H9 (cell line): ENCODE measurements around the gene BEND5. TPM values are rescaled to one million over a fixed set of nuclear protein-coding genes. Genes with fewer than 3 reads are reported as not detected.

ENCODE experiments used
- DNase-seq: peaks from one replicate; pipeline ENCODE4 v3.0.0-alpha.2; 2017
- H2AFZ ChIP-seq: one replicate; pipeline ENCODE4 v1.6.1; 2013; ENCODE audit warnings: mild to moderate bottlenecking, low read length, control low read depth, moderate library complexity
- H2AK5ac ChIP-seq: 2 replicates; pipeline ENCODE4 v1.6.1; 2013; ENCODE audit warnings: low read length, control low read depth, mixed read lengths; ENCODE audit not compliant: insufficient read length
- H2BK120ac ChIP-seq: one replicate; pipeline ENCODE4 v1.6.1; 2013; ENCODE audit warnings: low read depth, mild to moderate bottlenecking, low read length, control low read depth, inconsistent platforms; ENCODE audit not compliant: poor library complexity, severe bottlenecking
- H2BK12ac ChIP-seq: 2 replicates; pipeline ENCODE4 v1.6.1; 2013; ENCODE audit warnings: low read length, control low read depth, mixed read lengths, low read depth; ENCODE audit not compliant: insufficient read length
- H2BK15ac ChIP-seq: 2 replicates; pipeline ENCODE4 v1.6.1; 2013; ENCODE audit warnings: low read depth, low read length, control low read depth
- H2BK20ac ChIP-seq: one replicate; pipeline ENCODE4 v1.6.1; 2013; ENCODE audit warnings: low read depth, mild to moderate bottlenecking, low read length, control low read depth, inconsistent platforms; ENCODE audit not compliant: poor library complexity, severe bottlenecking
- H2BK5ac ChIP-seq: 2 replicates; pipeline ENCODE4 v1.6.1; 2013; ENCODE audit warnings: low read length, control low read depth, mixed read lengths; ENCODE audit not compliant: insufficient read length
- H3K14ac ChIP-seq: 2 replicates; pipeline ENCODE4 v1.6.1; 2013; ENCODE audit warnings: low read length, control low read depth; ENCODE audit not compliant: insufficient read depth
- H3K18ac ChIP-seq: 2 replicates; pipeline ENCODE4 v1.6.1; 2013; ENCODE audit warnings: low read depth, mild to moderate bottlenecking, mixed read lengths, low read length, control low read depth; ENCODE audit not compliant: insufficient read length
- H3K23ac ChIP-seq: 2 replicates; pipeline ENCODE4 v1.6.1; 2013; ENCODE audit warnings: low read length, control low read depth, mixed read lengths, low read depth; ENCODE audit not compliant: insufficient read length
- H3K23me2 ChIP-seq: 2 replicates; pipeline ENCODE4 v1.6.1; 2013; ENCODE audit warnings: low read depth, mild to moderate bottlenecking, mixed read lengths, low read length, control low read depth; ENCODE audit not compliant: insufficient read length, poor library complexity, severe bottlenecking
- H3K27ac ChIP-seq: 2 replicates; pipeline ENCODE4 v1.5.1; 2013; ENCODE audit warnings: low read length, control low read depth, mixed read lengths, low read depth; ENCODE audit not compliant: insufficient read length
- H3K27me3 ChIP-seq: 2 replicates; pipeline ENCODE4 v1.6.1; 2013; ENCODE audit warnings: low read length, control low read depth, inconsistent platforms; ENCODE audit not compliant: insufficient read depth
- H3K4ac ChIP-seq: 2 replicates; pipeline ENCODE4 v1.6.1; 2013; ENCODE audit warnings: low read depth, mild to moderate bottlenecking, control low read depth, inconsistent platforms, low read length, moderate library complexity
- H3K4me1 ChIP-seq: 2 replicates; pipeline ENCODE4 v1.6.1; 2013; ENCODE audit warnings: low read length, control low read depth, inconsistent platforms; ENCODE audit not compliant: insufficient read depth
- H3K4me2 ChIP-seq: 2 replicates; pipeline ENCODE4 v1.6.1; 2013; ENCODE audit warnings: low read length, control low read depth, mixed read lengths; ENCODE audit not compliant: insufficient read length, insufficient read depth
- H3K56ac ChIP-seq: 2 replicates; pipeline ENCODE4 v1.6.1; 2013; ENCODE audit warnings: low read depth, mild to moderate bottlenecking, mixed read lengths, low read length, control low read depth; ENCODE audit not compliant: insufficient read length
- H3K79me1 ChIP-seq: 2 replicates; pipeline ENCODE4 v1.6.1; 2013; ENCODE audit warnings: low read depth, mild to moderate bottlenecking, moderate library complexity, low read length, control low read depth, inconsistent platforms; ENCODE audit not compliant: insufficient read depth, poor library complexity, severe bottlenecking
- H3K79me2 ChIP-seq: 2 replicates; pipeline ENCODE4 v1.6.1; 2013; ENCODE audit warnings: low read length, control low read depth, inconsistent platforms; ENCODE audit not compliant: insufficient read depth
- H3K9ac ChIP-seq: 2 replicates; pipeline ENCODE4 v1.6.1; 2013; ENCODE audit warnings: low read length, control low read depth, mixed read lengths; ENCODE audit not compliant: insufficient read length; ENCODE audit errors: extremely low read depth
- H3K9me3 ChIP-seq: one replicate; pipeline ENCODE4 v1.6.1; 2013; ENCODE audit warnings: low read depth, low read length, inconsistent platforms; ENCODE audit not compliant: control insufficient read depth
- H3T11ph ChIP-seq: one replicate; pipeline ENCODE4 v1.6.1; 2013; ENCODE audit warnings: mild to moderate bottlenecking, low read length, control low read depth, inconsistent platforms
- H4K20me1 ChIP-seq: one replicate; pipeline ENCODE4 v1.6.1; 2013; ENCODE audit not compliant: control insufficient read depth, insufficient read length, insufficient read depth
- H4K5ac ChIP-seq: 2 replicates; pipeline ENCODE4 v1.6.1; 2013; ENCODE audit warnings: low read depth, mild to moderate bottlenecking, mixed read lengths, low read length, control low read depth; ENCODE audit not compliant: insufficient read length
- H4K8ac ChIP-seq: replicated peaks from 2 replicates; pipeline ENCODE4 v1.6.1; 2013; ENCODE audit warnings: low read length, control low read depth, mixed read lengths, low read depth; ENCODE audit not compliant: insufficient read length
- H4K91ac ChIP-seq: 2 replicates; pipeline ENCODE4 v1.6.1; 2013; ENCODE audit warnings: low read depth, mild to moderate bottlenecking, moderate library complexity, mixed read lengths, low read length, control low read depth; ENCODE audit not compliant: insufficient read length
- H3K27ac Mint-ChIP-seq, 3 experiments: 2 replicates in 2 of 3; 3 replicates in 1 of 3; pipeline ENCODE4 v1.8.0; 2020 to 2021; ENCODE audit warnings: mixed read lengths in 3 of 3, mild to moderate bottlenecking in 1 of 3, moderate library complexity in 1 of 3
- H3K27me3 Mint-ChIP-seq: 2 replicates; pipeline ENCODE4 v1.8.0; 2021; ENCODE audit warnings: low read depth, mild to moderate bottlenecking, moderate library complexity, mixed read lengths
- H3K36me3 Mint-ChIP-seq, 3 experiments: 2 replicates in 2 of 3; 3 replicates in 1 of 3; pipeline ENCODE4 v1.8.0; 2020 to 2021; ENCODE audit warnings: low read depth in 3 of 3, mixed read lengths in 3 of 3; ENCODE audit not compliant: insufficient read depth in 1 of 3
- H3K4me1 Mint-ChIP-seq, 2 experiments: 2 replicates each; pipeline ENCODE4 v1.8.0; 2020; ENCODE audit warnings: mixed read lengths in 2 of 2
- H3K4me3 Mint-ChIP-seq, 2 experiments: 2 replicates in 1 of 2; 3 replicates in 1 of 2; pipeline ENCODE4 v1.8.0; 2020 to 2021; ENCODE audit warnings: mild to moderate bottlenecking in 2 of 2, mixed read lengths in 2 of 2, moderate library complexity in 1 of 2
- H3K9me3 Mint-ChIP-seq, 2 experiments: 2 replicates in 1 of 2; 3 replicates in 1 of 2; pipeline ENCODE4 v1.8.0; 2020; ENCODE audit warnings: mild to moderate bottlenecking in 2 of 2, mixed read lengths in 2 of 2, moderate library complexity in 1 of 2
- WGBS: extraction: QIAGEN DNeasy Blood & Tissue Kit; methylation state at CpG from one replicate; pipeline ENCODE4 v1.1.7; 2013; ENCODE audit warnings: missing lambda C conversion rate, low lambda C conversion rate, mixed read lengths; ENCODE audit not compliant: insufficient read length; ENCODE audit errors: extremely low coverage; 5-methylcytosine and 5-hydroxymethylcytosine counted together
- total RNA-seq: library from RNA; stranded (reverse); gene quantifications from 2 replicates; pipeline ENCODE4 v1.2.1, GENCODE V29; 2021
- TF ChIP-seq, protein P1 (sequence below): fragments of 200-600 bp; sonication (generic); conservative IDR thresholded peaks from 3 replicates; pipeline ENCODE4 v1.8.0; 2021; ENCODE audit warnings: antibody characterized with exemption, mild to moderate bottlenecking

The BEND5 gene
- total RNA-seq, 1 experiment from 2014 or later = 4.8 TPM

DNA sequence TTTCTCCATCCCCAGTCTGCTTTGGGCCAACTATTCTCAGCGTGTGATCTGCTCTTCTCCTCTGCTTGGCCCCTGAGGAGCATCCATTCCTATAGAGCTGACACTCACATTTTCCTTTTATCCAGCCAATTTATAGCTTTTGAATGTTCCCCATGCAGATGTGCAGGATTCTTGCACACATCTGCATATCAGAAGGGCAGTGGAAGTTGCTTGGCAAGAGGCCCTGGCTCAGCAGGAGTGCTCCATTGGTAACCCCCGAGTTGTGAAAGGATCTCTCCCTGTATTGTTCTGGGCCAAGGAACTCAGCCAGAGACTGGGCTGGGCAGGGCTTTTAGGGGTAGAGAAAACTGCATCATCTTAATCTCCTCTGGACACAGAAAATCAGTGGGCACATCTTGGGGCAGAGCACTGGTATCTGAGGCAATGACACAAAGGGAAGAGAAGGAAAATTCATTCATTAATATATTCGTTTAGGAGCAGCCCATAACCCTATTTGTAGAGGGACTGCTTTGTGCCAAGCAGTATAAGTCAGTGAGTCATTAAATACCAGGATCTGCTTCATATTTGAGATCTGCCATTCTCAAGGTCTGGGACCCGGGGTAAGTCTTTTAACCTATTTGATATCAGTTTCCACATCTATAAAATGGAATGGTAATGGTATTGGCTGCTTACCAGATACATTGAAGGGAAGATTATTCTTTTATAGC, 31.0 kb upstream of the BEND5 start:
- no CpG with 5 or more reads among the region's 4 CpGs for WGBS
- no peak overlapping the region for H4K8ac ChIP-seq
- no peak overlapping the region for H3K27ac ChIP-seq
- no peaks in the 10 kb centered on the region for H3K79me2 ChIP-seq
- H3K14ac ChIP-seq = no peak overlapping the region
- H2AFZ ChIP-seq = no peak overlapping the region
- H3K27me3 Mint-ChIP-seq = peaks cover 8% of the 10 kb centered on the region
- no peak overlapping the region for H3K18ac ChIP-seq
- DNase-seq = no peak
- no peak overlapping the region for H3T11ph ChIP-seq
- no peak overlapping the region for H3K56ac ChIP-seq
- no peaks in the 10 kb centered on the region for H3K79me1 ChIP-seq
- TF ChIP-seq, protein P1, sequence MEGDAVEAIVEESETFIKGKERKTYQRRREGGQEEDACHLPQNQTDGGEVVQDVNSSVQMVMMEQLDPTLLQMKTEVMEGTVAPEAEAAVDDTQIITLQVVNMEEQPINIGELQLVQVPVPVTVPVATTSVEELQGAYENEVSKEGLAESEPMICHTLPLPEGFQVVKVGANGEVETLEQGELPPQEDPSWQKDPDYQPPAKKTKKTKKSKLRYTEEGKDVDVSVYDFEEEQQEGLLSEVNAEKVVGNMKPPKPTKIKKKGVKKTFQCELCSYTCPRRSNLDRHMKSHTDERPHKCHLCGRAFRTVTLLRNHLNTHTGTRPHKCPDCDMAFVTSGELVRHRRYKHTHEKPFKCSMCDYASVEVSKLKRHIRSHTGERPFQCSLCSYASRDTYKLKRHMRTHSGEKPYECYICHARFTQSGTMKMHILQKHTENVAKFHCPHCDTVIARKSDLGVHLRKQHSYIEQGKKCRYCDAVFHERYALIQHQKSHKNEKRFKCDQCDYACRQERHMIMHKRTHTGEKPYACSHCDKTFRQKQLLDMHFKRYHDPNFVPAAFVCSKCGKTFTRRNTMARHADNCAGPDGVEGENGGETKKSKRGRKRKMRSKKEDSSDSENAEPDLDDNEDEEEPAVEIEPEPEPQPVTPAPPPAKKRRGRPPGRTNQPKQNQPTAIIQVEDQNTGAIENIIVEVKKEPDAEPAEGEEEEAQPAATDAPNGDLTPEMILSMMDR = no peak
- no peak overlapping the region for H3K27ac Mint-ChIP-seq
- H4K5ac ChIP-seq = no peak overlapping the region
- H3K27me3 ChIP-seq = no peaks in the 10 kb centered on the region
- no peaks in the 10 kb centered on the region for H4K20me1 ChIP-seq
- H3K4me1 ChIP-seq = peaks cover 3% of the 10 kb centered on the region; the same call in 1 of the 2 replicates
- H3K9me3 Mint-ChIP-seq = peaks cover 0 to 5% of the 10 kb centered on the region in 2 experiments; a peak in 1 of 5 replicates
- no peak overlapping the region for H3K23ac ChIP-seq
- H3K36me3 Mint-ChIP-seq = no peaks in the 10 kb centered on the region; a peak in 1 of 7 replicates
- no peak overlapping the region for H4K91ac ChIP-seq
- H3K9me3 ChIP-seq = no peaks in the 10 kb centered on the region
- H2BK120ac ChIP-seq = no peak overlapping the region
- H2BK15ac ChIP-seq = no peak overlapping the region
- no peak overlapping the region for H2AK5ac ChIP-seq
- no peak overlapping the region for H2BK20ac ChIP-seq
- no peak overlapping the region for H2BK12ac ChIP-seq
- H3K4me1 Mint-ChIP-seq = peaks cover 17 to 20% of the 10 kb centered on the region in 2 experiments
- no peak overlapping the region for H3K4ac ChIP-seq
- H2BK5ac ChIP-seq = no peak overlapping the region
- H3K23me2 ChIP-seq = no peaks in the 10 kb centered on the region
- no peak overlapping the region for H3K9ac ChIP-seq
- H3K4me2 ChIP-seq = no peak overlapping the region
- no peak overlapping the region for H3K4me3 Mint-ChIP-seq
